ENCODE data around the gene RPS5. TPM values are rescaled to one million over a fixed set of nuclear protein-coding genes. Genes with fewer than 3 reads are reported as not detected.

Gene RPS5
- total and polyA plus RNA-seq, 2 donors (not counting 1 experiment from before 2014, with no cell fraction given) = 1,173 to 2,126 TPM

- Histone ChIP-seq H2AFZ (ENCODE audit: low read length) (no peak overlapping the region), H3K4me1 (ENCODE audit: control insufficient read depth, extremely low read depth, insufficient read depth, low read length) (peaks cover 9% of the 10 kb centered on the region), H3K4me3 (replicated peaks in 1 of 4; ENCODE audit: control extremely low read depth in 1 of 4, insufficient read depth in 1 of 4, low read depth in 3 of 4, low read length in 4 of 4) (peak overlapping the region; percentile 65 to 86 (median 74)), H3K9me3 (ENCODE audit: control insufficient read depth, insufficient read depth, low read depth, low read length) (no peaks in the 10 kb centered on the region), H3K36me3 (ENCODE audit: control insufficient read depth, insufficient read depth, low read length) (no peaks in the 10 kb centered on the region), H3K79me2 (ENCODE audit: control insufficient read depth, insufficient read depth, low read length) (peaks cover 6% of the 10 kb centered on the region), H4K20me1 (ENCODE audit: control insufficient read depth, extremely low read depth, insufficient read depth, low read length) (no peaks in the 10 kb centered on the region), H3K9ac (ENCODE audit: insufficient read depth, low read length) (peak overlapping the region; percentile 72), H3K4me2 (ENCODE audit: extremely low read depth, insufficient read depth, low read length) (peak overlapping the region; percentile 92), H3K27me3 (ENCODE audit: control insufficient read depth, insufficient read depth, low read length) (no peaks in the 10 kb centered on the region), H3K27ac (ENCODE audit: insufficient read depth, low read length) (peak overlapping the region; percentile 91)
- TF ChIP-seq EZH2 (IDR thresholded peaks at IDR 0.05; ENCODE audit: low read length, missing control alignments) (no peak), CTCF (conservative IDR thresholded peaks at IDR 0.05 in 1 of 2, IDR thresholded peaks at IDR 0.05 in 1 of 2; ENCODE audit: low read depth in 1 of 2, low read length in 2 of 2) (no peak)
- DNase-seq (ENCODE audit: low read depth in 2 of 2) = no peak
Observed at GRCh38 chr19:58381460-58382212, 5.4 kb upstream of the RPS5 start.

DNA sequence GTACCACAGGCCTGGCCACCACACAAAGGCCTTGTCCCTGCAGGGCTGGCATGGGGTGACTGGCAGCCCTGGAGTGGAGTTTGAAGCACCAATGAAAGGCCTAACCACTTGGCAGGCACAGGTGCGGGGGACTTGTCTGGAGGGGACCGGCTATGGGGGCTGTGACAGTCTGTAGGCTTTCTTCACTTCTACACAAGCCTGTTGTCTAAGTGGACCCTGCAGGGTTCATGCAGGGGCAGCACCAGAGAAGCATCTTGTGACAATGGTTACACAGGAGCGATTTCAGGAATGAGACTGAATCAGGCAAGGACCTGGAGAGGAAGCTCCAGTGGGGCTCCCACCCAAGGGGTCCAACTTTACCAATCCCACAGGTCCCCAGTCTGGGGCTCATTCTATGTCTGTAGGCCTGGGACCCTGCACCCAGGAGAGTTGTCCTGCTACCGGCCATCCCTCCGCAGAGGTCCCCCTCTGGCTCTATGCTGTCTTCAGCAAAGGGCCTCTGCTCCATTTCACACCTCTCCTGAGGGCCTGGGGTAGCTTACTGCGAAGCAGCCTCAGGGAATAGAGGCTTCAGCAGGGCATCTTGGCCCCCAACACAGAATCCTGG, 4.0 kb upstream of the RPS5 start:
- no peak overlapping the region for H3K9ac ChIP-seq (ENCODE audit: insufficient read depth, low read length)
- no peak for DNase-seq (ENCODE audit: low read depth in 2 of 2)
- TF ChIP-seq CTCF (conservative IDR thresholded peaks at IDR 0.05 in 1 of 2, IDR thresholded peaks at IDR 0.05 in 1 of 2; ENCODE audit: low read depth in 1 of 2, low read length in 2 of 2) = no peak
- no peak for TF ChIP-seq EZH2 (IDR thresholded peaks at IDR 0.05; ENCODE audit: low read length, missing control alignments)
- no peak overlapping the region for H2AFZ ChIP-seq (ENCODE audit: low read length)
- H4K20me1 ChIP-seq (ENCODE audit: control insufficient read depth, extremely low read depth, insufficient read depth, low read length) = no peaks in the 10 kb centered on the region
- no peaks in the 10 kb centered on the region for H3K36me3 ChIP-seq (ENCODE audit: control insufficient read depth, insufficient read depth, low read length)
- no peak overlapping the region for H3K4me3 ChIP-seq (replicated peaks in 1 of 4; ENCODE audit: control extremely low read depth in 1 of 4, insufficient read depth in 1 of 4, low read depth in 3 of 4, low read length in 4 of 4)
- no peaks in the 10 kb centered on the region for H3K9me3 ChIP-seq (ENCODE audit: control insufficient read depth, insufficient read depth, low read depth, low read length)
- H3K4me1 ChIP-seq (ENCODE audit: control insufficient read depth, extremely low read depth, insufficient read depth, low read length) = peaks cover 11% of the 10 kb centered on the region
- H3K79me2 ChIP-seq (ENCODE audit: control insufficient read depth, insufficient read depth, low read length) = peaks cover 16% of the 10 kb centered on the region
- no peak overlapping the region for H3K27ac ChIP-seq (ENCODE audit: insufficient read depth, low read length)
- no peaks in the 10 kb centered on the region for H3K27me3 ChIP-seq (ENCODE audit: control insufficient read depth, insufficient read depth, low read length)
- H3K4me2 ChIP-seq (ENCODE audit: extremely low read depth, insufficient read depth, low read length) = no peak overlapping the region

DNA sequence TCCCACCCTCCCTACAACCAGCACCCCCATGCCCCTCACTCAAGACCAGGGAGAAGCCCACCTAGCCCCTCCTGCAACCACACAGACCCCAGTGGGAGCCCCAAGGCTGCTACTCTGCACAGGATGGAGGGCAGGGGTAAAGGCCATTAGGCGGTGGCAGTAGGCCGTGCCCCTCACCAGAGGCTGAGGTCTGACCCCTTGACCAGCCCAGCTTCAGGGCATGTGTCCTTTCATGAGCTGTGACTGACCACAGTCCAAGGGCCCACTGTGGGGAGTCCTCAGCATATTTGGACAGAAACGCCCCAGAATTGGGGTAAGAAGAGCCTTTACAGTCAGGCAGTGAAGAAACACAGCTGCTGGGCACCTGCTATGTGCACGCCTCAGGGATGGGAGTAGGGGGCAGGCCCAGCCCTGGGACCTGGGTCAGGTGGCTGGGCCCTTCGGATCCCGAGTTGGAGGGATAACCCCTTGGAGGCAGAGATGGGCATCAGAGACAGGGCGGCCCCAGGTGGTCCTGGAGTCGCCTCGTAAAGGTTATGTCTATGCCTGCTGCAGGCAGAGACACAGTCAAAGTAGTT, 1.7 kb upstream of the RPS5 start:
- peaks cover 31% of the 10 kb centered on the region for H3K79me2 ChIP-seq (ENCODE audit: control insufficient read depth, insufficient read depth, low read length)
- H3K9me3 ChIP-seq (ENCODE audit: control insufficient read depth, insufficient read depth, low read depth, low read length) = no peaks in the 10 kb centered on the region
- no peak for DNase-seq (ENCODE audit: low read depth in 2 of 2)
- H3K9ac ChIP-seq (ENCODE audit: insufficient read depth, low read length) = no peak overlapping the region
- H3K27me3 ChIP-seq (ENCODE audit: control insufficient read depth, insufficient read depth, low read length) = no peaks in the 10 kb centered on the region
- H2AFZ ChIP-seq (ENCODE audit: low read length) = no peak overlapping the region
- peak overlapping the region; percentile 4 for H3K4me2 ChIP-seq (ENCODE audit: extremely low read depth, insufficient read depth, low read length)
- peak overlapping the region in 2 of 4 experiments; percentile 96 to 99 for H3K4me3 ChIP-seq (replicated peaks in 1 of 4; ENCODE audit: control extremely low read depth in 1 of 4, insufficient read depth in 1 of 4, low read depth in 3 of 4, low read length in 4 of 4)
- TF ChIP-seq EZH2 (IDR thresholded peaks at IDR 0.05; ENCODE audit: low read length, missing control alignments) (no peak), CTCF (conservative IDR thresholded peaks at IDR 0.05 in 1 of 2, IDR thresholded peaks at IDR 0.05 in 1 of 2; ENCODE audit: low read depth in 1 of 2, low read length in 2 of 2) (no peak)
- H4K20me1 ChIP-seq (ENCODE audit: control insufficient read depth, extremely low read depth, insufficient read depth, low read length) = no peaks in the 10 kb centered on the region
- H3K4me1 ChIP-seq (ENCODE audit: control insufficient read depth, extremely low read depth, insufficient read depth, low read length) = peaks cover 14% of the 10 kb centered on the region
- H3K36me3 ChIP-seq (ENCODE audit: control insufficient read depth, insufficient read depth, low read length) = peaks cover 2% of the 10 kb centered on the region
- no peak overlapping the region for H3K27ac ChIP-seq (ENCODE audit: insufficient read depth, low read length)

All from fibroblast of lung (primary cell).